Hematopoietic multipotent progenitor cell treated with erythropoietin and hydrocortisone succinate and interleukin-3 and kit ligand, for 17 days (in vitro differentiated cells): ENCODE data around the gene THRAP3.

Experiments
- DNase-seq: peaks from one replicate; pipeline ENCODE4 v3.0.0-alpha.2; 2015; ENCODE audit warnings: low spot score

The THRAP3 gene

DNA sequence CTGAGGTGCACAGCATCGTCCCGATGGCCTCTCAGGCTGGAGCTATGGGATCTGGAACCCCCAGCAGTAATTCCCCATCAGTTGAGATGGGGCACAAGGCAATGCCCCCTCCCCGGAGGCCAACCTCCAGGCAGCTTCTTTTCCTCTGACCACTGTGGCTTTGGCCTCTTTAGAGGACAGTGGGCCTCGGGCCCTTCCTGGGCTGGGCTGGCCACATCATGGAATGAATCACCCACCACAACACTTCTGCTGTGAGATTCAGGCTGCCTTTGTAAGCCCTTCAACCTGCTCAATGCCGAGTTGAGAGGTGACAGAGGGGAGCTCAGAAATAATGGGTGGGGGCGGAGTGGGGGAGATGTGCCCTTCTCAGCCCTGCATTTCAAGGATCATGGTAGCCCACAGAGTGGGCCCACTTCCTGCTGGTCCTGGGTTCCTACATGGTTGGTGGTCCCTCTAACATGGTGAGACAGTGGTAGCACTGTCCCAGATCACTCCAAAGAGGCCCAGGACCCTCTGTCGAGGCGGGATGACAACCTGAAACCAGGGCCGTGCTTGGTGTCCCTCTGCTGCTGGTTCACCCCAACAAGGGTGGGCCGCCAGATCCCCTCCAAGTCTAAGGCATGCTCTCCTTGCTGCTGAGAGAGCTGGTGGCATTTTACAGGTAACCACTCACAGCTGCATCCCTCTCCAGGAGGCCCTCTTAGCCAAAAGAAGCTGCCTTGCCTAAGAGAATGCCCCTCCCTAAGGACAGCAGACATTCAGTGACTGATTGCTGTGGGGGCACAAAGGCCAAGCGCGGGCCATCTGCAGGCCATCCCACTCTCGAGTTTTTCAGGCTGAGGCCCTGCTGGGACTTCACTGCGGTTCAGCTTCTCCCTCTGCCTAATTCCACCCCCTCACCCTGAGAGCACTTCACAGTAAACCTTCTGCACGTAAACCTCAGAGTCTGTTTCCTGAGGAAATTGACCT is 129.0 kb downstream of the THRAP3 start:
- DNase-seq, result no peak

DNA sequence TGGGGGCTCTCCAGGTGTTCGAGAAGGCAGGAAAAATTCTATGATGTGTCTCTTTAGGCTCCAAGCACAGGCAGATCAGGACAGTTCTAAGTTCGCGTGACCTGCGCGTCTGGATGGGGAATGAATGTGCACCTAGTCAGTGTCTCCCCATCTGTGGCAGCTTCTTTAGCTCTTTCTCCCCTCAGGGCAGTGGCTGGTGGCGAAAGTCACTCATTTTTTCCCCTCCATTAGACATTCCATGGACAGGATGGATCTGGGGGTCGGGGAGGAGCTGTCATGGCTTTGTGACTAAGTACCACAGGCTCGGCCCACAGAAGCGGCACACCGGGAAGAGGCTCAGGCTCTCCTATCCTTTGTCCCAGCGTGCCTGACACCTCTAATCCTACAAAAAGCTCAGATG is 130.2 kb downstream of the THRAP3 start:
- no peak for DNase-seq
